H1 (cell line): Measurements from ENCODE around the gene GPR137. TPM values are rescaled to one million over a fixed set of nuclear protein-coding genes. Genes with fewer than 3 reads are reported as not detected.

Source experiments
- polyA plus RNA-seq, 7 experiments: library from polyadenylated mRNA; depleted of rRNA in 3 of 7; stranded (reverse) in 5 of 7; unstranded in 2 of 7; fragments of >200 nt in 5 of 7; fragments of 200-250 nt in 2 of 7; gene quantifications; 1 replicate in 5 of 7; 2 replicates in 1 of 7; 4 replicates in 1 of 7; pipeline versions ENCODE4 v1.2.1 to v1.2.3, GENCODE V29; 2011 to 2013; ENCODE audit warnings: missing spikeins in 2 of 7, mixed read lengths in 2 of 7
- small RNA-seq: library from polyadenylated mRNA; stranded (forward); fragments of <200 nt; extraction: miRNeasy Mini kit (QIAGEN cat#:217004); gene quantifications from one replicate; pipeline ENCODE3, GENCODE V24; 2013; ENCODE audit not compliant: insufficient read depth
- total RNA-seq: library from RNA; stranded (reverse); fragmentation: NEBNext Ultra II Directional; extraction: Animal tissue kit (Norgen Biotek cat#: 25700); gene quantifications from 2 replicates; pipeline ENCODE4 v1.2.1, GENCODE V29; 2021

GPR137 gene
- total and polyA plus RNA-seq, 2 of the 8 experiments (the other 6 are each of a cell fraction or from before 2014, with no cell fraction given): 36.2 to 37.8 TPM

Small RNAs within 50 kb of the gene (small RNA-seq; reads per million reads assigned to genes)
- gene RF00019: not detected

Other genes starting within 250 kb of the GPR137 start
- 0.28 and 0.42 TPM in 2 replicates for gene FLRT1, start 249.9 kb upstream of the GPR137 start, total RNA-seq
- gene FLRT1, start 249.9 kb upstream of the GPR137 start, polyA plus RNA-seq (2011; rRNA removed): 0.14 and 0.20 TPM in 2 replicates
- 19.5 and 19.6 TPM in 2 replicates for gene MACROD1, start 119.7 kb upstream of the GPR137 start, total RNA-seq
- gene MACROD1, start 119.7 kb upstream of the GPR137 start, polyA plus RNA-seq (2011; rRNA removed): 34.1 and 107 TPM in 2 replicates
- 316 and 329 TPM in 2 replicates for gene STIP1, start 99.7 kb upstream of the GPR137 start, total RNA-seq
- gene STIP1, start 99.7 kb upstream of the GPR137 start, polyA plus RNA-seq (2011; rRNA removed): 140 and 151 TPM in 2 replicates
- 1.4 and 2.7 TPM in 2 replicates for gene FERMT3, start 79.1 kb upstream of the GPR137 start, total RNA-seq
- gene FERMT3, start 79.1 kb upstream of the GPR137 start, polyA plus RNA-seq (2011; rRNA removed): 3.7 and 5.9 TPM in 2 replicates
- 34.5 and 39.7 TPM in 2 replicates for gene TRPT1, start 59.7 kb upstream of the GPR137 start, total RNA-seq
- gene TRPT1, start 59.7 kb upstream of the GPR137 start, polyA plus RNA-seq (2011; rRNA removed): 74.6 and 102 TPM in 2 replicates
- gene NUDT22, start 59.6 kb upstream of the GPR137 start, total RNA-seq: 43.4 and 51.5 TPM in 2 replicates
- gene NUDT22, start 59.6 kb upstream of the GPR137 start, polyA plus RNA-seq (2011; rRNA removed): 69.0 and 97.1 TPM in 2 replicates
- 14.6 and 17.8 TPM in 2 replicates for gene DNAJC4, start 55.3 kb upstream of the GPR137 start, total RNA-seq
- 31.0 and 34.0 TPM in 2 replicates for gene DNAJC4, start 55.3 kb upstream of the GPR137 start, polyA plus RNA-seq (2011; rRNA removed)
- 46.1 and 49.6 TPM in 2 replicates for gene VEGFB, start 51.3 kb upstream of the GPR137 start, total RNA-seq
- gene VEGFB, start 51.3 kb upstream of the GPR137 start, polyA plus RNA-seq (2011; rRNA removed): 9.3 and 11.4 TPM in 2 replicates
- 41.7 and 43.2 TPM in 2 replicates for gene FKBP2, start 44.8 kb upstream of the GPR137 start, total RNA-seq
- 52.5 and 67.3 TPM in 2 replicates for gene FKBP2, start 44.8 kb upstream of the GPR137 start, polyA plus RNA-seq (2011; rRNA removed)
- 418 and 419 TPM in 2 replicates for gene PPP1R14B, start 38.9 kb upstream of the GPR137 start, total RNA-seq
- 265 and 351 TPM in 2 replicates for gene PPP1R14B, start 38.9 kb upstream of the GPR137 start, polyA plus RNA-seq (2011; rRNA removed)
- 104 TPM in 2 replicates for gene PLCB3, start 34.3 kb upstream of the GPR137 start, total RNA-seq
- 47.2 and 70.6 TPM in 2 replicates for gene PLCB3, start 34.3 kb upstream of the GPR137 start, polyA plus RNA-seq (2011; rRNA removed)
- 23.1 and 25.3 TPM in 2 replicates for gene BAD, start 1.2 kb upstream of the GPR137 start, total RNA-seq
- gene BAD, start 1.2 kb upstream of the GPR137 start, polyA plus RNA-seq (2011; rRNA removed): 33.7 and 38.4 TPM in 2 replicates
- gene KCNK4, start 5.5 kb downstream of the GPR137 start, total RNA-seq: 0.19 TPM in 1 of 2 replicates, not detected in the other
- gene KCNK4, start 5.5 kb downstream of the GPR137 start, polyA plus RNA-seq (2011; rRNA removed): not detected in 2 replicates
- gene CATSPERZ, start 14.5 kb downstream of the GPR137 start, total RNA-seq: not detected in 2 replicates
- 0.77 and 1.1 TPM in 2 replicates for gene CATSPERZ, start 14.5 kb downstream of the GPR137 start, polyA plus RNA-seq (2011; rRNA removed)
- gene ESRRA, start 19.7 kb downstream of the GPR137 start, total RNA-seq: 36.1 and 37.0 TPM in 2 replicates
- 18.2 and 20.9 TPM in 2 replicates for gene ESRRA, start 19.7 kb downstream of the GPR137 start, polyA plus RNA-seq (2011; rRNA removed)
- gene TRMT112, start 31.7 kb downstream of the GPR137 start, total RNA-seq: 300 and 326 TPM in 2 replicates
- gene TRMT112, start 31.7 kb downstream of the GPR137 start, polyA plus RNA-seq (2011; rRNA removed): 650 and 707 TPM in 2 replicates
- gene PRDX5, start 32.3 kb downstream of the GPR137 start, total RNA-seq: 201 and 225 TPM in 2 replicates
- 582 and 631 TPM in 2 replicates for gene PRDX5, start 32.3 kb downstream of the GPR137 start, polyA plus RNA-seq (2011; rRNA removed)
- 11.2 and 12.5 TPM in 2 replicates for gene CCDC88B, start 54.4 kb downstream of the GPR137 start, total RNA-seq
- 5.9 and 7.9 TPM in 2 replicates for gene CCDC88B, start 54.4 kb downstream of the GPR137 start, polyA plus RNA-seq (2011; rRNA removed)
- gene RPS6KA4, start 73.3 kb downstream of the GPR137 start, total RNA-seq: 12.6 and 13.2 TPM in 2 replicates
- 8.2 and 12.1 TPM in 2 replicates for gene RPS6KA4, start 73.3 kb downstream of the GPR137 start, polyA plus RNA-seq (2011; rRNA removed)